Kidney epithelial cell (primary cell): ENCODE results near the gene FAM228A. TPM values are rescaled to one million over a fixed set of nuclear protein-coding genes. Genes with fewer than 3 reads are reported as not detected.

ENCODE experiments used
- DNase-seq: peaks from one replicate; pipeline ENCODE4 v3.0.0-alpha.2; 2010; ENCODE audit warnings: low read depth
- H3K27me3 ChIP-seq: 2 replicates; pipeline ENCODE4 v1.6.0; 2011; ENCODE audit warnings: low read length; ENCODE audit not compliant: control insufficient read depth, insufficient read depth
- H3K36me3 ChIP-seq: 2 replicates; pipeline ENCODE4 v1.5.1; 2011; ENCODE audit warnings: low read length; ENCODE audit not compliant: control insufficient read depth, insufficient read depth
- H3K4me3 ChIP-seq: 2 replicates; pipeline ENCODE4 v1.5.1; 2011; ENCODE audit warnings: low read depth, mild to moderate bottlenecking, control low read depth, low read length
- CTCF ChIP-seq: IDR thresholded peaks from 2 replicates; pipeline ENCODE4 v1.5.1; 2011; ENCODE audit warnings: mild to moderate bottlenecking, moderate library complexity, low read length, control low read depth, inconsistent platforms; ENCODE audit not compliant: insufficient read depth, poor library complexity, severe bottlenecking
- total RNA-seq: library from RNA; depleted of rRNA; stranded (reverse); fragments of >200 nt; gene quantifications from 2 replicates; pipeline ENCODE4 v1.2.3, GENCODE V29; 2015

The FAM228A gene
- total RNA-seq, 1 donor from 2014 or later = 0.29 TPM

- H3K4me3 ChIP-seq = no peak overlapping the region
- no peak for TF ChIP-seq CTCF
- H3K36me3 ChIP-seq = no peaks in the 10 kb centered on the region
- H3K27me3 ChIP-seq = no peaks in the 10 kb centered on the region
- no peak for DNase-seq
These were observed 21.4 kb upstream of the FAM228A start for GRCh38 chr2:24153478-24153877.

- Histone ChIP-seq H3K4me3 (no peak overlapping the region), H3K27me3 (no peaks in the 10 kb centered on the region), H3K36me3 (no peaks in the 10 kb centered on the region)
- no peak for TF ChIP-seq CTCF
- no peak for DNase-seq
These were observed 16.7 kb upstream of the FAM228A start for GRCh38 chr2:24158131-24158530.

- DNase-seq = no peak
- H3K27me3 ChIP-seq = no peaks in the 10 kb centered on the region
- H3K4me3 ChIP-seq = no peak overlapping the region
- H3K36me3 ChIP-seq = no peaks in the 10 kb centered on the region
- no peak for TF ChIP-seq CTCF
These were observed 15.1 kb upstream of the FAM228A start for GRCh38 chr2:24159708-24160107.

- no peak for DNase-seq
- TF ChIP-seq CTCF = no peak
- H3K27me3 ChIP-seq = no peaks in the 10 kb centered on the region
- H3K36me3 ChIP-seq = no peaks in the 10 kb centered on the region
- H3K4me3 ChIP-seq = no peak overlapping the region
These were observed 14.1 kb upstream of the FAM228A start for GRCh38 chr2:24160761-24161160.

GRCh38 chr2:24162494-24162893 is 12.4 kb upstream of the FAM228A start:
- TF ChIP-seq CTCF = no peak
- Histone ChIP-seq H3K36me3 (no peaks in the 10 kb centered on the region), H3K4me3 (no peak overlapping the region), H3K27me3 (no peaks in the 10 kb centered on the region)
- no peak for DNase-seq

GRCh38 chr2:24163186-24163585 is 11.7 kb upstream of the FAM228A start:
- Histone ChIP-seq H3K36me3 (no peaks in the 10 kb centered on the region), H3K4me3 (no peak overlapping the region), H3K27me3 (no peaks in the 10 kb centered on the region)
- DNase-seq = no peak
- no peak for TF ChIP-seq CTCF
